Effector memory CD4-positive, alpha-beta T cell (primary cell): ENCODE results near the gene PSPN.
"Not testable (repeated sequence)": the region's sequence is repeated elsewhere in the genome, so short reads cannot be mapped to it uniquely, and the experiment has no call there.

Experiments
- DNase-seq, 3 donors: peaks; one replicate each; pipeline ENCODE4 v3.0.0-alpha.2; 2020
- H3K27ac ChIP-seq: 2 replicates; pipeline ENCODE4 v1.7.0; 2013; ENCODE audit warnings: mild to moderate bottlenecking, low read length, moderate library complexity; ENCODE audit not compliant: insufficient read depth, poor library complexity, severe bottlenecking
- H3K27me3 ChIP-seq: replicated peaks from 2 replicates; pipeline ENCODE4 v1.7.0; 2013; ENCODE audit warnings: mild to moderate bottlenecking, low read length; ENCODE audit not compliant: insufficient read depth, control insufficient read depth, poor library complexity, severe bottlenecking
- H3K36me3 ChIP-seq: 2 replicates; pipeline ENCODE4 v1.7.0; 2013; ENCODE audit warnings: mild to moderate bottlenecking, low read length, moderate library complexity; ENCODE audit not compliant: control insufficient read depth, insufficient read depth
- H3K4me1 ChIP-seq: 2 replicates; pipeline ENCODE4 v1.7.0; 2013; ENCODE audit warnings: low read length, mild to moderate bottlenecking; ENCODE audit not compliant: control insufficient read depth, insufficient read depth, poor library complexity, severe bottlenecking
- H3K4me3 ChIP-seq: 2 replicates; pipeline ENCODE4 v1.7.0; 2013; ENCODE audit warnings: low read length, low read depth, mild to moderate bottlenecking; ENCODE audit not compliant: insufficient read depth, poor library complexity, severe bottlenecking
- H3K9me3 ChIP-seq: 2 replicates; pipeline ENCODE4 v1.7.0; 2013; ENCODE audit warnings: mild to moderate bottlenecking, low read length, moderate library complexity; ENCODE audit not compliant: control insufficient read depth

Gene PSPN

GRCh38 chr19:6373096-6373812, 2.5 kb downstream of the PSPN start:
- no peaks in the 10 kb centered on the region for H3K4me1 ChIP-seq
- no peaks in the 10 kb centered on the region for H3K27me3 ChIP-seq
- DNase-seq = peak; percentile 94 to 97 (median 96)
- peak overlapping the region; percentile 83 for H3K4me3 ChIP-seq
- H3K27ac ChIP-seq = peak overlapping the region; percentile 89
- H3K36me3 ChIP-seq = peaks cover 15% of the 10 kb centered on the region
- no peaks in the 10 kb centered on the region for H3K9me3 ChIP-seq

GRCh38 chr19:6372594-6373095, 3.1 kb downstream of the PSPN start, which contains the start of gene ALKBH7:
Gene ALKBH7, plus strand, starts transcription at chr19:6372794. Its CDS starts 27 bp downstream, at chr19:6372821.
- peak within 1 kb of the TSS; percentile 89 for H3K27ac ChIP-seq
- no peaks in the 10 kb centered on the region for H3K27me3 ChIP-seq
- peak within 1 kb of the TSS; percentile 83 for H3K4me3 ChIP-seq
- H3K4me1 ChIP-seq = no peaks in the 10 kb centered on the region
- peaks cover 21% of the 10 kb centered on the region for H3K36me3 ChIP-seq
- H3K9me3 ChIP-seq = no peaks in the 10 kb centered on the region
- DNase-seq = peak; percentile 92 to 97 (median 94)

GRCh38 chr19:6364353-6364752, 11.4 kb downstream of the PSPN start:
- Histone ChIP-seq H3K36me3 (peaks cover 46% of the 10 kb centered on the region), H3K4me3 (no peak overlapping the region), H3K9me3 (no peaks in the 10 kb centered on the region), H3K4me1 (peaks cover 14% of the 10 kb centered on the region), H3K27ac (no peak overlapping the region), H3K27me3 (no peaks in the 10 kb centered on the region)
- DNase-seq = no peak

GRCh38 chr19:6362351-6362801, 13.4 kb downstream of the PSPN start:
- H3K27me3 ChIP-seq = no peaks in the 10 kb centered on the region
- H3K9me3 ChIP-seq = no peaks in the 10 kb centered on the region
- H3K27ac ChIP-seq = peak overlapping the region; percentile 90
- peak overlapping the region; percentile 76 for H3K4me3 ChIP-seq
- peak in 2 of 3 donors; percentile 23 to 36 for DNase-seq
- peaks cover 14% of the 10 kb centered on the region for H3K4me1 ChIP-seq
- H3K36me3 ChIP-seq = peaks cover 26% of the 10 kb centered on the region

GRCh38 chr19:6362027-6362350, 13.7 kb downstream of the PSPN start:
- Histone ChIP-seq H3K9me3 (no peaks in the 10 kb centered on the region), H3K27me3 (no peaks in the 10 kb centered on the region)
- DNase-seq = no peak

GRCh38 chr19:6360857-6361216, 14.9 kb downstream of the PSPN start:
- H3K9me3 ChIP-seq = not testable (repeated sequence)

More at GRCh38 chr19:6362027-6362350, 13.7 kb downstream of the PSPN start:
- Histone ChIP-seq H3K4me1 (peaks cover 14% of the 10 kb centered on the region), H3K36me3 (peaks cover 22% of the 10 kb centered on the region), H3K27ac (peak overlapping the region; percentile 90), H3K4me3 (peak overlapping the region; percentile 76)

GRCh38 chr19:6360445-6360844, 15.3 kb downstream of the PSPN start:
- H3K4me3 ChIP-seq, H3K27me3 ChIP-seq, H3K9me3 ChIP-seq, DNase-seq, H3K27ac ChIP-seq: not testable (repeated sequence)
- Histone ChIP-seq H3K36me3 (peaks cover 11% of the 10 kb centered on the region), H3K4me1 (peaks cover 14% of the 10 kb centered on the region)

More at GRCh38 chr19:6360857-6361216, 14.9 kb downstream of the PSPN start:
- not testable (repeated sequence) for DNase-seq, H3K27me3 ChIP-seq
- Histone ChIP-seq H3K27ac (peak overlapping the region; percentile 90), H3K36me3 (peaks cover 14% of the 10 kb centered on the region), H3K4me1 (peaks cover 14% of the 10 kb centered on the region), H3K4me3 (peak overlapping the region; percentile 76)

- Histone ChIP-seq H3K9me3 (no peaks in the 10 kb centered on the region), H3K4me1 (peaks cover 10% of the 10 kb centered on the region), H3K27ac (no peak overlapping the region), H3K36me3 (peaks cover 4% of the 10 kb centered on the region), H3K4me3 (no peak overlapping the region), H3K27me3 (no peaks in the 10 kb centered on the region)
- DNase-seq = no peak
These were observed 16.0 kb downstream of the PSPN start for GRCh38 chr19:6359568-6360341.

GRCh38 chr19:6358003-6358402, 17.7 kb downstream of the PSPN start:
- Histone ChIP-seq H3K9me3 (no peaks in the 10 kb centered on the region), H3K4me1 (peaks cover 4% of the 10 kb centered on the region), H3K36me3 (no peaks in the 10 kb centered on the region), H3K4me3 (no peak overlapping the region), H3K27me3 (no peaks in the 10 kb centered on the region), H3K27ac (no peak overlapping the region)
- DNase-seq = no peak

- peaks cover 8% of the 10 kb centered on the region for H3K36me3 ChIP-seq
- no peak overlapping the region for H3K4me3 ChIP-seq
- no peaks in the 10 kb centered on the region for H3K9me3 ChIP-seq
- H3K4me1 ChIP-seq = no peaks in the 10 kb centered on the region
- no peak for DNase-seq
- H3K27ac ChIP-seq = no peak overlapping the region
- no peaks in the 10 kb centered on the region for H3K27me3 ChIP-seq
These were observed 18.6 kb downstream of the PSPN start for GRCh38 chr19:6357174-6357573.
